Colonic mucosa (tissue), 4 donors: ENCODE measurements around the gene FADS6. TPM values are rescaled to one million over a fixed set of nuclear protein-coding genes. Genes with fewer than 3 reads are reported as not detected.
A peak's percentile ranks its signal among the peaks of the same experiment; 100 is the strongest.

Experiments
- DNase-seq: peaks from one replicate; pipeline ENCODE4 v3.0.0-alpha.2; 2020
- H3K27ac ChIP-seq: fragments of 200-600 bp; one replicate; pipeline ENCODE4 v1.8.0; 2021
- H3K27me3 ChIP-seq: fragments of 200-600 bp; one replicate; pipeline ENCODE4 v1.8.0; 2021
- H3K36me3 ChIP-seq: fragments of 200-600 bp; one replicate; pipeline ENCODE4 v1.8.0; 2021
- H3K4me1 ChIP-seq: fragments of 200-600 bp; one replicate; pipeline ENCODE4 v1.8.0; 2021; ENCODE audit warnings: mild to moderate bottlenecking
- H3K4me3 ChIP-seq: fragments of 200-600 bp; one replicate; pipeline ENCODE4 v1.8.0; 2021
- H3K9ac ChIP-seq, 2 donors: one replicate each; pipeline ENCODE4 v1.7.0; 2013; ENCODE audit warnings: control low read depth in 2 of 2, low read depth in 2 of 2, low read length in 2 of 2
- H3K9me3 ChIP-seq: fragments of 200-600 bp; one replicate; pipeline ENCODE4 v1.8.0; 2021
- CTCF ChIP-seq: fragments of 200-600 bp; IDR thresholded peaks from one replicate; pipeline ENCODE4 v1.8.0; 2022; ENCODE audit warnings: antibody characterized with exemption, mild to moderate bottlenecking
- intact Hi-C: fragments of 100-400 bp; cut with DNase I; formaldehyde crosslinking; loops from one replicate; pipeline ENCODE4 v1.14.1; 2022
- total RNA-seq, 2 donors: library from RNA; stranded (reverse); fragmentation: NEBNext Ultra II Directional in 1 of 2; extraction: Animal tissue kit (Norgen Biotek cat#: 25700) in 1 of 2; gene quantifications; one replicate each; pipeline ENCODE4 v1.2.1, GENCODE V29; 2021
- donor health status: healthy.
- donor health status: DM: no; HTN: no; CAD: no.
- donor health status: DM: no; HTN: no; CAD: no.

FADS6 gene
- total RNA-seq, 2 donors from 2014 or later = 0.30 to 18.4 TPM

DNA sequence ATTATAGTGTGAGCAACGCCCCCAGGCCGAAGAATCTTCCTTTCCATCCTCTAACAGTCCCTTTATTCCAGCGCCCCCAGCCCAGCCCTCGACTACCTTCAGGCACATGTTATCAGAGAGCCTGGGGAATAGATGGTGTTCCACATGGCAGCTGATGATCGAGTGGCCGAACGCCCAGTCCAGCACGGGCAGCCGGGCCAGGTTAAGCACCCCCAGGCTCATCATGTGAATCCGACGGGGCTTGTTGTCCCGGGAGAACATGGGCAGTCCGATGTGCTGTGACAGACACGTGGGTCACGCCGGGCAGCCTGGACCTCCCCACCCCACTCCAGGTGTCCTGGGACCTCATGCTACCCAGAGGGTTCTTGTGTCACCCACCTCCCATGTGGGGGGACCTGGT is 14.1 kb downstream of the FADS6 start:
- H3K36me3 ChIP-seq = no peaks in the 10 kb centered on the region
- no peak overlapping the region for H3K27ac ChIP-seq
- H3K9me3 ChIP-seq = no peaks in the 10 kb centered on the region
- no peak overlapping the region for H3K4me3 ChIP-seq
- H3K4me1 ChIP-seq = no peaks in the 10 kb centered on the region
- H3K9ac ChIP-seq = no peak overlapping the region
- no peak for TF ChIP-seq CTCF
- H3K27me3 ChIP-seq = no peaks in the 10 kb centered on the region
- intact Hi-C loops = no loop called here
- DNase-seq = no peak

DNA sequence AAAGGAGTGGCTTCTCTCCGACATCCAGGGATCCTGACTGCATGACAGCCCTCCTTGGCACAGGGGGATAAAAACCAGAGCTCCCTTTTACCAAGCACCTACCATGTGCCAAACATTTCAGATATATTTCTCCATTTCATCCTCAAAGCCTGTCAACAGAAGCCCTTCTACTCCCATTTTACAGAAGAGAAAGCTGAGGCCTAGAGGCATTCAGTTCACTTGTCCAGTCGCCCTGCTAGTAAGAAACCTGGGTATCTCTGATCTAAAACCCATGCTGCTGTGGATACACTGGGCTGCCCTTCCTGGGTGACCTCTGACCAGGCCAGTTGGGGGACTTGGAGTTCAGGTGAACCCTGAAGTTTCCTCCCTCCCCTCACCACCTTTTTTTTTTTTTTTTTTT is 14.8 kb downstream of the FADS6 start:
- TF ChIP-seq CTCF = no peak
- no peak overlapping the region for H3K4me3 ChIP-seq
- H3K27ac ChIP-seq = no peak overlapping the region
- intact Hi-C loops = no loop called here
- no peaks in the 10 kb centered on the region for H3K27me3 ChIP-seq
- no peak for DNase-seq
- H3K4me1 ChIP-seq = no peaks in the 10 kb centered on the region
- H3K36me3 ChIP-seq = no peaks in the 10 kb centered on the region
- no peak overlapping the region for H3K9ac ChIP-seq
- H3K9me3 ChIP-seq = no peaks in the 10 kb centered on the region

DNA sequence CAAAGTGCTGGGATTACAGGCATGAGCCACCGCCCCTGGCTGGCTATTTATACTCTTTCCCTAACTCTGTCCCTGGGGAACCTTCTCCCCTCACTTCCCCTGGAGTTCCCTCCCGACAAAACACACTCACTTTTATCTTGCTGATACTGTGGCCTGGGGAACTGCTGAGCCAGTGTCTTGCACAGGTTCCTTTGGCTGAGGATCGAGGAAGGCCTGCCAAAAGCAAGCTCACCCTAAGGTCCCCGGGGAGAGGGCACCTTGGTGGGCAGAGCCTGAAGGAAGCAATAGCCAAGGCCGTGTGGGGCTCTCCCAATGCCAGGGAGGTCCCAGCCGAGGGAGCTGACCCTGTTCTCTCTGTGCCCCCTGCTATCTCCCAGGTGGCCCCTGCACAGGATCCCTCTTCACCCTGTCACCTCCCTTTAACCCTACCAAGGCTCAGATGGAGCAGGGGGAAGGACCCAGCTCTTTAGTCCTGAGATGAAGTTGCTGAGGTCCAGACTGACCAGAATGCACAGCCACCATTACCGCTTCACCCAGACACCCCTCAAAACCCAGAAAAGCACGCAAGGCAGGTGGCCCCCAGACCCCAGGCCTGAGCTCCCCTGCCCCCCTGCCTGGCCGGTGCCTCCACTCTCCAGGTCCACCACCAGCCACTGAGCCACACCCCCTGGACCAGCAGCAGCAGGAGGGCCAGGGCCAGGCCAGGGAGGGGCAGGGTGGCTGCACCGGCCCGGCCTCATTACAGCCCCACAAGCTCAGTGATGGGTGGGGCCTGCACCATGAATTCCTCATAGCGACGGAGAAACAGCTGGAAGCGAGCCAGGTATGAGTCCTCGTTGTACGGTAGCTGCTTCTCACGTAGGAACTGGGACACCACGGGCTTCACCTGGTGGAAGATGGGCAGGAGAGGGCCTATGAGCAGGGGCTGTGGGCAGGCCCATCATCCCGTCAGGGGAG is 15.6 kb downstream of the FADS6 start:
- Histone ChIP-seq H3K9me3 (no peaks in the 10 kb centered on the region), H3K36me3 (no peaks in the 10 kb centered on the region), H3K4me3 (no peak overlapping the region), H3K9ac (no peak overlapping the region), H3K4me1 (no peaks in the 10 kb centered on the region), H3K27ac (no peak overlapping the region), H3K27me3 (no peaks in the 10 kb centered on the region)
- intact Hi-C loops = no loop called here
- TF ChIP-seq CTCF = no peak
- peak; percentile 85 for DNase-seq

DNA sequence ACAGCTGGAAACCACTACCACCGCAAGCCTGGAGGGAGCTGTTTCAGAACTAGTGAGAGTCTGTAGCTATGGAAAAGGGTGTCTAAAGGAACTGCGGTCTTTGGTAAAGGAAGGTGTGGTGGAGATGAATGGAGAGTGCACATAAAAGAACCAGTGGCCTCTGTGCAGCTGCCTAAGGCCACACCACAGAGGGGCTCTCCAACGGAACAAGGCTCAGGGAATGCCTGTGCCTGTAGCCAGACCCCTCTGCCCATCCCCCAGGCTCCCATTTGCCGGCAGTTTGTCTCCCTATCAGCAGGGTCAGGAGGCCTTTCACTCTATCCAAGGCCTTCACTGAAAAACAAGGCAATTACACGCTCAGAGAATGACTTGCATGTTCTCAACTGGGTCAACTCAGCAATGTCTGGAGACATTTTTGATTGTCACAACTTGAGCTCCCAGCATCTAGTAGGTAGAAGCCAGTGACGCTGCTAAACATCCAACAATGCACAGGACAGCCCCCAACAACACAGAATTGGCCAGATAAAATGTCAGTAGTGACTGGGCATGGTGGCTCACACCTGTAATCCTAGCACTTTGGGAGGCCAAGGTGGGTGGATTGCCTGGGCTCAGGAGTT is 17.3 kb downstream of the FADS6 start:
- Histone ChIP-seq H3K9me3 (no peaks in the 10 kb centered on the region), H3K4me3 (no peak overlapping the region), H3K4me1 (peaks cover 5% of the 10 kb centered on the region), H3K9ac (no peak overlapping the region), H3K36me3 (no peaks in the 10 kb centered on the region), H3K27ac (no peak overlapping the region), H3K27me3 (no peaks in the 10 kb centered on the region)
- no peak for DNase-seq
- TF ChIP-seq CTCF = no peak
- intact Hi-C loops = no loop called here

DNA sequence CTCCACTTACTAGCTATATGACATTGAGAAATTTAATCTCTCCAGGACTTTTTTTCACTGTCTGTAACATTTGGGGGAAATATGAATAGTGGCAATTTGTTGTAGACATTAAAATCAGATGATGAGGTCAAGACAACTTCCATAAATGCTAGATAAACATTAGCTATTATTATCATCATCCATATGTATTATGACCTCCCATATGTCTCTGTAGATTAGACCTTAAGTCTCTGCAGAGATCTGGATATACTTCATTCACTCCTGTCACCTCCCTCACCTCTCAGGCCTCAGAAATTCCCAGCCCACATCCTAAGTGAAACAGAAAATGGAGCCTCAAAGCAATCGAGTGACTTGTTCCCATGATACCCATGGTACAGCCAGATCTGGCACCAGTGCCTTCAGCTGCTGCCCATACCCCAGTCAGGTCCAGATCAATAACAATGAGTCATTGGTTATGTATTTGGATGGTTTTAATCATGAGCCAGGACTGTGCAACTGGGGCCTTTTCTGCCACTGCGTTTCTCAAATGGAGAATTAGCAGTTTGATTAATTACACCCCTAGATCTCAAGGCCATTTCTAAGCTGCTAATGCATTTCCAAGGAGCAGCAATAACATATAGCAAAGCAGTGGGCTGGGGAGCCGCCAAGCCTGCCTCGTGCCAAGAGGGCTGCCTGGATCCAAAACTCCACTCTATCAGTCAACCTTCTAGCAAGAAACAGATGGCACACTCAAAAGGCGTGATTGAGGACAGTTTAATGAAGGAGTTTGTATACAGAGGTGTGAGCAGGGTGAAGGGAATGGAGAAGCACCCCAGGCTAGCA is 18.1 kb downstream of the FADS6 start:
- intact Hi-C loops = no loop called here
- no peak for TF ChIP-seq CTCF
- H3K4me1 ChIP-seq = peaks cover 5% of the 10 kb centered on the region
- no peaks in the 10 kb centered on the region for H3K36me3 ChIP-seq
- H3K27me3 ChIP-seq = no peaks in the 10 kb centered on the region
- H3K9ac ChIP-seq = no peak overlapping the region
- no peak overlapping the region for H3K27ac ChIP-seq
- DNase-seq = no peak
- H3K9me3 ChIP-seq = no peaks in the 10 kb centered on the region
- H3K4me3 ChIP-seq = no peak overlapping the region
